CD14-positive monocyte (primary cell): ENCODE measurements around the gene GAL3ST2. TPM values are rescaled to one million over a fixed set of nuclear protein-coding genes. Genes with fewer than 3 reads are reported as not detected.
"Not testable (repeated sequence)": the region's sequence is repeated elsewhere in the genome, so short reads cannot be mapped to it uniquely, and the experiment has no call there.

Experiments
- DNase-seq, 3 donors: peaks; one replicate each; pipeline ENCODE4 v3.0.0-alpha.2; 2011 to 2022
- H2AFZ ChIP-seq: 2 replicates; pipeline ENCODE4 v1.6.0; 2012; ENCODE audit warnings: mild to moderate bottlenecking, low read depth, low read length, inconsistent platforms; ENCODE audit not compliant: insufficient read depth, poor library complexity, severe bottlenecking
- H3K27ac ChIP-seq, 2 donors: 1 replicate in 1 of 2; 2 replicates in 1 of 2; pipeline ENCODE4 v1.5.1; 2012 to 2013; ENCODE audit warnings: low read length in 2 of 2, control low read depth in 1 of 2, inconsistent platforms in 1 of 2, low read depth in 1 of 2, mild to moderate bottlenecking in 1 of 2
- H3K27me3 ChIP-seq, 2 donors: one replicate each; pipeline versions ENCODE4 v1.6.0 to v1.6.1; 2011 to 2013; ENCODE audit warnings: low read length in 2 of 2; ENCODE audit not compliant: control insufficient read depth in 2 of 2, insufficient read depth in 2 of 2
- H3K36me3 ChIP-seq, 2 donors: replicated peaks in 1 of 2; 1 replicate in 1 of 2; 2 replicates in 1 of 2; pipeline versions ENCODE4 v1.5.1 to v1.6.1; 2012 to 2013; ENCODE audit warnings: low read length in 2 of 2, control low read depth in 1 of 2, inconsistent platforms in 1 of 2, mild to moderate bottlenecking in 1 of 2; ENCODE audit not compliant: insufficient read depth in 2 of 2, control insufficient read depth in 1 of 2
- H3K4me1 ChIP-seq, 2 donors: 1 replicate in 1 of 2; 2 replicates in 1 of 2; pipeline versions ENCODE4 v1.5.1 to v1.6.1; 2012 to 2013; ENCODE audit warnings: low read length in 2 of 2, control low read depth in 1 of 2, inconsistent platforms in 1 of 2, mild to moderate bottlenecking in 1 of 2, moderate library complexity in 1 of 2; ENCODE audit not compliant: insufficient read depth in 2 of 2, control insufficient read depth in 1 of 2
- H3K4me2 ChIP-seq: replicated peaks from 2 replicates; pipeline ENCODE3; 2012; ENCODE audit warnings: low read length, moderate library complexity, mild to moderate bottlenecking; ENCODE audit not compliant: poor library complexity, severe bottlenecking; ENCODE audit errors: extremely low read depth
- H3K4me3 ChIP-seq, 3 experiments: fragments of 200-600 bp in 1 of 3; sonication (generic) in 1 of 3; replicated peaks in 1 of 3; 1 replicate in 2 of 3; 2 replicates in 1 of 3; pipeline ENCODE4 v1.5.1; 2011 to 2013; ENCODE audit warnings: low read length in 3 of 3, mild to moderate bottlenecking in 3 of 3, control low read depth in 2 of 3, low read depth in 2 of 3, inconsistent platforms in 1 of 3, moderate library complexity in 1 of 3
- H3K79me2 ChIP-seq: 2 replicates; pipeline ENCODE4 v1.6.0; 2012; ENCODE audit warnings: mild to moderate bottlenecking, control low read depth, inconsistent platforms, low read length, moderate library complexity; ENCODE audit not compliant: insufficient read depth
- H3K9ac ChIP-seq: 2 replicates; pipeline ENCODE4 v1.6.0; 2017; ENCODE audit warnings: low read length, mild to moderate bottlenecking; ENCODE audit not compliant: insufficient read depth, poor library complexity, severe bottlenecking
- H3K9me3 ChIP-seq, 2 donors: replicated peaks in 1 of 2; 1 replicate in 1 of 2; 2 replicates in 1 of 2; pipeline versions ENCODE4 v1.5.1 to v1.6.1; 2012 to 2013; ENCODE audit warnings: low read length in 2 of 2, control low read depth in 1 of 2; ENCODE audit not compliant: control insufficient read depth in 1 of 2, insufficient read depth in 1 of 2
- H4K20me1 ChIP-seq: 2 replicates; pipeline ENCODE4 v1.6.0; 2012; ENCODE audit warnings: mild to moderate bottlenecking, low read length, control low read depth, moderate library complexity; ENCODE audit not compliant: insufficient read depth
- H3K27ac Mint-ChIP-seq, 7 donors: one replicate each; pipeline ENCODE4 v1.8.0; 2020; ENCODE audit warnings: mild to moderate bottlenecking in 7 of 7, mixed read lengths in 7 of 7, moderate library complexity in 6 of 7, inconsistent platforms in 2 of 7
- H3K27me3 Mint-ChIP-seq, 3 donors: one replicate each; pipeline ENCODE4 v1.8.0; 2021 to 2022; ENCODE audit warnings: low read depth in 3 of 3, mild to moderate bottlenecking in 3 of 3, mixed read lengths in 3 of 3, moderate library complexity in 3 of 3, inconsistent platforms in 1 of 3
- H3K36me3 Mint-ChIP-seq, 2 donors: one replicate each; pipeline ENCODE4 v1.8.0; 2020; ENCODE audit warnings: mixed read lengths in 2 of 2, inconsistent platforms in 1 of 2, mild to moderate bottlenecking in 1 of 2
- H3K4me1 Mint-ChIP-seq: one replicate; pipeline ENCODE4 v1.8.0; 2020; ENCODE audit warnings: mild to moderate bottlenecking, mixed read lengths
- H3K4me3 Mint-ChIP-seq, 2 donors: one replicate each; pipeline ENCODE4 v1.8.0; 2020; ENCODE audit warnings: mild to moderate bottlenecking in 2 of 2, mixed read lengths in 2 of 2, moderate library complexity in 1 of 2
- H3K9me3 Mint-ChIP-seq, 7 donors: one replicate each; pipeline ENCODE4 v1.8.0; 2020 to 2022; ENCODE audit warnings: mixed read lengths in 7 of 7, mild to moderate bottlenecking in 6 of 7, moderate library complexity in 6 of 7, inconsistent platforms in 2 of 7
- CTCF ChIP-seq: fragments of 200-600 bp; IDR thresholded peaks from one replicate; pipeline ENCODE4 v1.8.0; 2022; ENCODE audit warnings: antibody characterized with exemption, mild to moderate bottlenecking
- WGBS: methylation state at CpG from one replicate; pipeline ENCODE4 v1.1.5; 2013; ENCODE audit warnings: missing lambda C conversion rate; ENCODE audit not compliant: insufficient coverage; 5-methylcytosine and 5-hydroxymethylcytosine counted together
- intact Hi-C, 2 donors: fragments of 100-400 bp; cut with micrococcal nuclease; formaldehyde crosslinking; loops; one replicate each; pipeline versions ENCODE4 v1.15.0 to v1.15.1; 2023
- polyA plus RNA-seq, 3 donors: library from polyadenylated mRNA; depleted of rRNA in 1 of 3; unstranded in 2 of 3; stranded (reverse) in 1 of 3; fragments of 300-500 nt in 2 of 3; fragments of >200 nt in 1 of 3; fragmentation: Illumina TruSeq in 2 of 3; gene quantifications; 1 replicate in 2 of 3; 2 replicates in 1 of 3; pipeline ENCODE4 v1.2.3, GENCODE V29; 2012 to 2021

The GAL3ST2 gene
- polyA plus RNA-seq, 3 donors: not detected

GRCh38 chr2:241759067-241759807 is 17.4 kb upstream of the GAL3ST2 start:
- Mint-ChIP-seq H3K36me3 (peaks cover 42 to 59% of the 10 kb centered on the region in 2 donors), H3K4me1 (peaks cover 19% of the 10 kb centered on the region), H3K4me3 (no peak overlapping the region), H3K27me3 (peaks cover 0 to 7% (median 0%) of the 10 kb centered on the region in 3 donors), H3K9me3 (peaks cover 2 to 8% (median 2%) of the 10 kb centered on the region in 7 donors), H3K27ac (peak overlapping the region in 3 of 7 donors; percentile 4 to 60 (median 20))
- Histone ChIP-seq H3K4me3 (no peak overlapping the region), H4K20me1 (no peaks in the 10 kb centered on the region), H3K36me3 (peaks cover 18 to 57% of the 10 kb centered on the region in 2 donors), H3K9ac (no peak overlapping the region), H3K4me2 (no peak overlapping the region), H3K27ac (no peak overlapping the region), H3K4me1 (peaks cover 11 to 14% of the 10 kb centered on the region in 2 donors), H2AFZ (no peak overlapping the region), H3K79me2 (no peaks in the 10 kb centered on the region), H3K27me3 (no peaks in the 10 kb centered on the region), H3K9me3 (peaks cover 5 to 6% of the 10 kb centered on the region in 2 donors)
- DNase-seq: no peak
- intact Hi-C loops: no loop called here
- 97% methylated on average over 6 of the region's 20 CpGs for WGBS
- TF ChIP-seq CTCF: no peak

GRCh38 chr2:241759893-241760292 is 16.7 kb upstream of the GAL3ST2 start:
- H3K27me3 Mint-ChIP-seq, H3K9ac ChIP-seq, H3K79me2 ChIP-seq, H3K4me2 ChIP-seq, H3K4me3 ChIP-seq, intact Hi-C loops, H3K9me3 Mint-ChIP-seq, DNase-seq, H3K27me3 ChIP-seq, H4K20me1 ChIP-seq, H2AFZ ChIP-seq, H3K27ac ChIP-seq, H3K4me3 Mint-ChIP-seq, H3K9me3 ChIP-seq: not testable (repeated sequence)
- Histone ChIP-seq H3K36me3 (peaks cover 18 to 57% of the 10 kb centered on the region in 2 donors), H3K4me1 (peaks cover 11 to 14% of the 10 kb centered on the region in 2 donors)
- no CpG with 5 or more reads among the region's 16 CpGs for WGBS
- Mint-ChIP-seq H3K27ac (peak overlapping the region in 2 of 7 donors; percentile 4 to 31), H3K4me1 (peaks cover 20% of the 10 kb centered on the region), H3K36me3 (peaks cover 40 to 56% of the 10 kb centered on the region in 2 donors)
